Measurements from ENCODE around the gene MYCBPAP.

Gene MYCBPAP

DNA sequence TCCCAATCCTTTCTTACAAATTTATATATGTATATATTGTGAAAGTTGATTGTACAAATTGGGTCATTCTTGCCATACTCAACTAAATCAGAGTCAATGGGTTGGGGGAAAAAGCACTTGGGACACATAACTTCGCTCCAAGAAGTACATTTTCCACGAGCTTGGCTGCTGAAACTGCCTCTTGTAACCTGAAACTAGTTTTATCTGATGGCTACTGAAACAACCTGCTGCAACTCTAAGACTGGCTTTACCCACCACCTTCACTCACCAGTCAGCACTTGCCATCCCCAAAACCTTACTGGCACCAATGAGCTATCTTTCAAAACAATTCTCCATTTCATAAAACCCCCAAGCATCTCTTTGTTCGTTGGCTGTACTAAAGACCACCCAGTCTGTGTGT lies 14.5 kb upstream of the MYCBPAP start:
- no peak for DNase-seq

DNA sequence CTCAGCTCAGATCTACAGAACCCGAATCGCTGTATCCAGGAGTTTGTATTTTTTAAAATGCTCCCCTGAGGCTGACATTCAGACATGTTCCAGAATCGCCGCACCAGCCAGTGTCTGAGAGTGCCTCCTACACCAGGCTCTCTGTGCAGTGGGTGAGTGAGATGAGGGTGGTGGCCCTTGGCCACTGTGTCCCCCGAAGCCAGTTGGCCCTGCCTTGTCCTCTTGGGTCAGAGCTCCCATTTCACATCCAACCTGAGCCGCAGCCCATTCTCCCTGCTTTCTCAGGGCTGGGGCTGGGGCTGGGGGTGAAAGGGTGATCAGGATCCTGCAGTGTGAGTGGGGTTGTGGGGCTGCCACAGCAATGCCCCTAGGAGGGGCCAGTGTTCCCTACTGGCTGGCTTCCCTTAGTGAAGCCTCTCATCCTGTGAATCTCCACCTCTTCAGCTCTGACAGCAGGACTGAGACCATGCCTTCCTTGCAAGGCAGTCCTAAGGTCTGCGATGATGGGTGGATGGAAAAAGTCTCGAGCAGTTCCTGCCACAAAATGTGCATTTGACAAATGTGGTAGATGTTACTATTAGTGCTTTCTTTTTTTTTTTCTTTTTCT lies 12.9 kb upstream of the MYCBPAP start:
- no peak for DNase-seq

DNA sequence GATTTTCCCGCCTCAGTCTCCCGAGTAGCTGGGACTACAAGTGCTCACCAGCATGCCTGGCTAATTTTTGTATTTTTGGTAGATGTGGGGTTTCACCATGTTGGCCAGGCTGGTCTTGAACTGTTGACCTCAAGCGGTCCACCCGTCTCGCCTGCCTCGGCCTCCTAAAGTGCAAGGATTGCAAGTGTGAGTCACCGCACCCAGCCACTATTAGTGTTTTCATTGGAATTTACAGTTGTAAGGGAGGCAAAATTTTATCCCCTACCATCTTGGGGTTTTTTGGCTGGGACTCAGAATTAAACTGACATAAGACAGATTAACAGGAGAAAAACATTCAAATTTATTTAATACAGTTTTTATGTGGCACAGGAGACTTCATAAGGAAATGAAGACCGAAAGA lies 12.3 kb upstream of the MYCBPAP start:
- DNase-seq, result no peak

DNA sequence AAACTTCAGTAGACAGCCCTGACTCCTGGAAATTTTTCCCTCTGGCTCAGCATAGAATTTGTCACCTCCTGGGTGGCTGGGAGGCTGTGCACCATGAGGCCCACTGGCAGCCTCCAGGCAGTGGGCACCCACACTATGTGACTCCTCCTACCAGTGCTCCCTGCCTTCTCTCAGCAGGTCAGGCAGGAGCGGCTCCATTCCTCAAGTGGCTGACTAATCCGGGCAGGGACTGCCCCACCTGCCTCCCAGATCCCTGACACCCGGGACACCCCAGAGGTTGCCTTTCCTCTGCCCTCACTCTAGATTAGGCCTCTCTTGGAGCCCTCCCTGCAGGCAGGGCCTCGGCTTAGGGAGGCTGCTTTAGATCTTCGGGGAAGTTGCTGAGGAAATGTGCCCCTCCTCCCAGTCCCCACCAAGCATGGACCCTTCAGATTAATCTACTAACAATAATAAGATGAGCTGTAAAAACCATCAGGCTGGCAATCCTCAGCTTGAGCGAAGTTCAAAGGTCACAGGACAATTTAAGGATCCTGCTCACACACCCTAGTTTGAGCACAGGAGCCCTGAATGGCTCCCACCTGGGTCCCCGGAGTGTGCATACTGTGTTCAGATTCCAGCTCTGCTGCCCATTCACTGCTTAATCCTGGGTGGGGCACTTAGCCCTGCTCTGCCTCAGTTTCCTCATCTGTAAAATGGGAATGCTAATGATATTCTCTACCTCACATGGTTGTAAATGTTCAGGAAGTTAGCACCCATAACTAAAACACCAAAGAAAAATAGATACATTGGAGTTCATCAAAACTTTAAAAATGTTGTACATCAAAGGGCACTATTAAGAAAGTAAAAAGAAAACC lies 10.0 kb upstream of the MYCBPAP start:
- no peak for DNase-seq

DNA sequence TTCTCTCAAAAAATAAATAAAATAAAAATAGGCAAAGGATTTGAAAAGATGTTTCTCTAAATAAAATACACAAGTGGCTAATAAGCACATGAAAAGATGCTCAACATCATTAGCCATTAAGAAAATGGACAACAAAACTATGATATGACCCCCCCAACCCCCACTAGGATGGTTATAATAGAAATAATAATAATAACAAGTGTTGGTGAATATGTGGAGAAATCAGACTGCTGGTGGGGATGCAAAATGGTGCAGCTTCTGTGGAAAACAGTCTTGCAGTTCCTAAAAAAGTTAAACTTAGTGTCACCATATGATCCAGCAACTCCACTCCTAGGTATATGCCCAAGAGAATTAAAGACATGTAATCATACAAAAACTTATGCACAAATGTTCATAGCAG lies 9.0 kb upstream of the MYCBPAP start:
- no peak for DNase-seq

DNA sequence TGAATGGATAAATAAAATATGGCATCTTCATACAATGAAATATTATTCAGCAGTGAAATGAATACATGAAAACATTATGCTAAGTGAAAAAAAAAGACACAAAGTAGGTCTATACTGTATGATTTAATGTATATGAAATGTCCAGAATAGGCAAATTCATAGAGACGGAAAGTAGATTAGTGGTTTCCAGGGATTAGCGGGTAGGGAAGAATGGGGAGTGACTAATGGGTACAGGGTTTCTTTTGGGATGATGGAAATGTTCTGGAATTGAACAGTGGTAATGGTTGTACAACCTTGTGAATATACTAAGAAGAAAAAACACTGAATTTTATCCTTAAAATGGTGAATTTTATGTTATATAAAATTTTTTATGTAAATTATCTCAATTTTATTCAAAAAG lies 8.5 kb upstream of the MYCBPAP start:
- no peak for DNase-seq

DNA sequence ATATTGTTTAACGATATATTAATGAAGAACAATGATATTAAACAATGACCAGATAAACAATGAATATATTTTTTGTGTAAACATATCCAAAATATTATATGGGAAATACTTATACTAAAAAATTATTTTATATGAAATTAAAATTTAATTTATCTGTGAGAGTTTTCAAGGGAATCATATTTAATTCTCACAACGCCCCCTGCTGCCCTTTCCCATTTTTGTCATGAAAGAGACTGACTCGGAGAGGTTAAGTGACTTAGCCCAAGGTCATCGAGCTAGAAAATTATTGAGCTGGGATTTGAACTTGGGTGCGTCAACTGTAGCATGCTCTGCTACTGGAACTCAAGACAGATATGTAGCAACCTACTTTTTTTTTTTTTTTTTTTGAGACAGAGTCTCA lies 7.2 kb upstream of the MYCBPAP start:
- DNase-seq, result peak; percentile 55

DNA sequence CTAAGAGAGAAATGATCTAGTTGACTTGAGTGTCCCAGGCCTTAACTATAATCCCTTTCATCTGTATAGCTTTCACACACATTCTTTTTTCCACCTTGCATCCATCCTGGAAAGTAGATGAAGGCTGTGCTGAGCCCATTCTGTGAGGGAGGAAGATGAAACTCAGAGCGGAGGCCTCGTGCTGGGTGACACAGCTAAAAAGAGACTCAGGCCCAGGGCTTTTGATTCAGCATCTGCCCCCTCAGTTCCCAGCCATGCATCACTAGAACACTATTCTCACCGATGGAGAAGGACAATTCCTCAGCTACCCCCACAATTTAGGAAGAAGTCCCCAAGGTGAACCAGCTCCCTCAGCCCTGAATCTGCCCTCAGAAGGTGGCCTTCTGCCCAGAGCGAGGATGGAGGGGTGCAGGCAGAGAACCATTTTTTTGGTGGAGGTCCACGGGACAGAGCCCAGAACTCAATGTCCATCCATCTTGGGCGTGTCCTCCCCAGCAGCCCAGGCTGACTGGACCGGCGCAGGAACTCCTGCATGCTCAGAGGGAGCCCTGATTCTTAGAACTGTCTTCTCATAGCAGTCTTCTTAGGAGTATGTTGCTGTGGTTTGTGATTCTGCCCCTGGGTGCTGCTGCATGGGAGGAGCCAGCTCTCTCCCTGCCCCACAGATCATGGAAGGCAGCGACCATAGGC lies 5.8 kb upstream of the MYCBPAP start:
- no peak for DNase-seq

DNA sequence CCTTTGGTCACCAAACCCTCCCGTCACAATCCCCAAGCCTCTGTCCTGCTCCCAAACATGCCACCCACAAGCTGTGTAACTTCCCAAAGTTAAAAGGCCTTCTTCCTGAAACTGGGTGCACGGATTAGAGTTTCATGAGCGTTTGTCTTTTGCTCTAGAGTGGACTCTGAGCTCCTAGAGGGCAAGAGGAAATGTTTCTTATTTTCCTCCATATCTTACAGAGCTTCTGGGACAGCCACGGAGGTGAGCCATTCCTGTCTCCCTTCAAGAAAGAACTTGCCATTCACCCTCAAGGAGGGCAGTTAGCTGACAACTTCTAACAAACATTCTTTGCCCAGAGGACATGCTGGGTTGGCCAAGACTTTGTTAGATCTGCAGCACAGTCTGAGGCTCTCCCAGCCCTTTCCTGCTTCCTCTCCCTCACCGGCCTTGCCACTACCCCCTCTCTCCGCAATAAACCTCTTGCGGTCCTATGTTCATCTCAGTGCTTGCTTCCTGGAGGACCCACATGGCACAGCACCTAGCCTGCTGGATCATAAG lies 2.6 kb upstream of the MYCBPAP start:
- DNase-seq, result no peak

DNA sequence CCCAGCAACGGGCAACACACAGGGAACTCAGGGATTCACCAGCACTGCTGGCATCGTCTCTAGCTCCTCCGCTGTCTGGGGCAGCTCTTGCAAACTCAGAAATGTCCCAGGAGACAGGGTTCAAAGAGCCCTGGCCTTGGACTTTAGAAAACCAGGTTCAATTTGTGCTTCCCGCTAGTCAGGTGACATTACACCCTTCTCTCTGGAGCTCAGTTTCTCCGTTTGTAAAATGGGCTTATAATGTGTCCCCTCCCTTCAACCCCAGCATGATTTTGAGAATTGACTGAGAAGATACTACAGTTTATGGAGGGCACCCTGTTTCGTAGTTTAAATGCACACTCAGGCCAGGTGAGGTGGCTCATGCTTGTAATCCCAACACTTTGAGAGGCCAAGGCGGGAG lies 1.9 kb upstream of the MYCBPAP start:
- no peak for DNase-seq

DNA sequence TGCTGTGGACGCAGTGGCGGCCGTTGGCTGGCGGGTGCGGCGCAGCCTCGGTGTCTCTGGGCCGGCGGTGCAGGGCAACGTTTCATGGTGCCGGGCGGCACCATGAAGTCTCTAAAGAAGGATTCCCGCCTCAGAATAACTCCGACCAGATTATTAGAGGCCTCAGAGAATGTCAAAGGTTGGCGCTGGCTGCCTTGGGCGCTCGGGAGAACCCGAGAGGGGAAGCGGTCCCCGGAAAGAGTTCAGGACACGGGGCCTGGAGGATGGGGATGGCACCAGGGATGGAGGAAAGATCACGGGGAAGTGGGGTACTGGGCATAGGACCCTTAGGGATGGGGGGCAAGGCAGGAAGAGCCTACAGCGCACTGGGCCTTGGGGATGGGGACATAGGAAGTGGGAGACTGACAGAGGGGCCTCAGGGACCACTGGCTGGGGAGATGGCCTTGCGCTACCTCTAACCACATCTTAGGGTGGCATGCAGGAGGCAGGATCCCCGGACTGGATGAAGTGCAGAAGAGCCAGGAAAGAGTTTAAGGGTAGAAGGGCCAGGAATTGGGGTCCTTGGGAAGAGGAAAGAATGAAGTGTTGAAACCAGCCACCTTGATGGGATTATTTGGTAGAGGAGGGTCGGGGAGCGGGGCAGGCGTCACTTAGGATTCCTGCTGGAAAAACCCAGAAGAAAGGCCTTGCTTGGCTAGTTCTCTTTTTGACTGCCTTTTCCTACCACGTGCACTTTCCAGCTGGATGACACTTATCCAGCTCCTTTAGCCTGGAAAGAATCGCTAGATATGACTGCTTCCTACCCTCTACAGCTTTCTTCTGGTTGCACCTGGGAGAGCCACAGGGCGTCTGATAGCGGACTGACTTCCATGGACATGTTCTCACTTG lies 578 bp downstream of the MYCBPAP start:
- no peak for DNase-seq

DNA sequence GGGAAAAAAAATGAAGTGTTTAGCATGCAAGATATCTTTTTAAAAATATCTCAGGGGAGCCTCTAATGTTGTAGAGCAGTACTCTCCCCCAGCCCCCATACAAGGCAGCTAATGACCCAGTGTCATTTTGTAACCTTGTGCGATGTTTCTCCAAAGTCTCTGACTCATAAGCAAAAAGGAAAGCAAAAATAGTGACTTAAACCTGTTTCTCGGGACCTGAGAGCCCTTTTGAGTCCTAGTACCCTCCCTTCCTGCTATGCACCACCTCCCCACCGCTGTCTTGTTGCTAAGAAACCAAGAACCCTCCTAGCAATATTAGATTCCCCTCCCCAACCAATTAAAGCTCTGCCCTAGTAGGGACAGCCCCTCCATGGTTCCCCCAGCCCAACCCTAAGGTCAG lies 2.8 kb downstream of the MYCBPAP start:
- DNase-seq, result peak; percentile 70

DNA sequence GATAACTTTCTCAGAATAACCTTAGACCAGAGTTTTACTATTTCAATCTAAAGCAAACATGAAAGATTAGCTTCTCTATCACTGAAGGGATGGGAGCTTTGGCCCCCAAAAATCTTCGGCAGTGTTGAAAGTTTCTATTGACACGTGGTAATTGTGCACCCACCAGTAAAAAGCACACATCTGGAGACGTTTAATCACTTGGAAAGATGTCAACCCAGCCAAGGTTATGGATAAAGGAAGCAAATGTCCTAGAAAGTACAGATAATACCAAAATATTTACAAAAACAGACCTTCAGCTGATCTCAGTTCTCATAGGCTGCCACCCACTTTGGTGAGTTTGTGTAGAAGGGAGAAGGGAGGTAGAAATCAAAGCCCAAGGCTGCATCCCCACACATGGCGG lies 5.3 kb downstream of the MYCBPAP start:
- DNase-seq, result no peak

DNA sequence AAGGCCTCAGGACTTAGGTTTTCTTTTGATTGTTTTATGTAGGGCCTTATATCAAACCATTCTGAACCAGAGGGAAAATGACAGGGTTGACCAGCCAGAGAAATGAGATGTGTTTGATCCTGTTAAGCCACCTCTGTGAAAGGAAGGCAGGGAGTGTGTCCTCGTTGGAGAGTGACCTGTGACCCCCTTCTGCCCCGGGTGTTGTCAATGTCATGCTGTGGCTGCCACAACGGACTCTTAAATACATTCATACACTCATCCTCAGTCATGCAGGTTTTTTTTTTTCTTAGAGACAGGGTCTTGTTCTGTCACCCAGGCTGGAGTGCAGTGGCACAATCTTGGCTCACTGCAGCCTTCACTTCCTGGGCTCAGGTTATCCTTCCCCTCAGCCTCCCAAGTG lies 6.1 kb downstream of the MYCBPAP start:
- DNase-seq, result no peak

DNA sequence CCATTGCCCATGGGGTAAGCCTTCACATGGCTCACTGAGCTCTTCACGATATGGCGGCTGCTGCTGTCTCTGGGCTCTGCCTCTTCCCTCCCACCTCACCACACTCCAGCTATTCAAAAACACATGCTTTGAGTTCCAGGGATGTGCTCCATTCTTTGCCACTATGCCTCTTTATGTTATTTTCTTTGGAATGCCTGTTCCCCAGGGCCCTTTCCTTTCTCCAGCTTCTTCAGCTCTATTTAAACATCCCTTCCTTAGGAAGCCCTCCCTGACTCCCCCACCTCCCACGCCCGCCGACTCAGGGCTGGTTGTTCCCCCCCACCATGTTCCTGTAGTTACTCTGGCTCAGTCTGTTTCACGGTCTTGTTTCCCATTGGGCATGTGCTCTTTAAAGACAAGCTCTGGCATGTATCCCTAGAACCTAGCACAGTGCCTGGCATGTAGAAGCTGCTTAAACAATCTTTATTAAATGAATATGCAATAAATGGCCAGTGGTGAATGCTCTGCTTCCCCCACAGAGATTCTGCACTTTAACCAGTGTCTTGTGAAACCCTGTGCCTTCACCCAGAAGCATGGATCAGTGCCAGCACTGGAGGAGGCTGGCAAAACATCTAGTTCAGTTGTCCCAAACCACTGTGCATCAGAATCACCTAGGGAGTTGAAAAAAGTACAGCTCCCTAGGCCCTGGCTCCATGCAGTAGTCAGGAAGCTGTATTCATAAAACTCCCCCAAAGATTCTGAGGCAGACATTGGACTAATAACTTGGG lies 6.9 kb downstream of the MYCBPAP start:
- no peak for DNase-seq

DNA sequence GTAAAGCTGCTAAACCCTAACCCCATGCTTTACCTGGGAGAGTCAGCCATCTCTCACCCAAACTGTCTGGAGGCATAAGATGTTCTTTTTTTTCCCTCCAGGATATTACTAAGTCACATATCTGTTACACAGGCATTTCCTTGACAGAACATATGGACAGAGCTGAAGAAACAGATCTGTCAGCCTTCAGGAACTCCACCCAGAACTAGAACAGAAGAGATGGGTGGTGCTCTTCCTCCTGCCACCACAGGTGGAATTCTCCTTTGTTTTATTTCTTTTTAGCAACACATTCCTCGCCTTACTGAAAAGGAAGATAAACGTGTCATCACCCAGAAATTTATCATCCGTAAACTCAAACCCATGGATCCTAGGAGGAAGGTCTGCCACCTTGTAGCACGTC lies 8.8 kb downstream of the MYCBPAP start:
- no peak for DNase-seq

DNA sequence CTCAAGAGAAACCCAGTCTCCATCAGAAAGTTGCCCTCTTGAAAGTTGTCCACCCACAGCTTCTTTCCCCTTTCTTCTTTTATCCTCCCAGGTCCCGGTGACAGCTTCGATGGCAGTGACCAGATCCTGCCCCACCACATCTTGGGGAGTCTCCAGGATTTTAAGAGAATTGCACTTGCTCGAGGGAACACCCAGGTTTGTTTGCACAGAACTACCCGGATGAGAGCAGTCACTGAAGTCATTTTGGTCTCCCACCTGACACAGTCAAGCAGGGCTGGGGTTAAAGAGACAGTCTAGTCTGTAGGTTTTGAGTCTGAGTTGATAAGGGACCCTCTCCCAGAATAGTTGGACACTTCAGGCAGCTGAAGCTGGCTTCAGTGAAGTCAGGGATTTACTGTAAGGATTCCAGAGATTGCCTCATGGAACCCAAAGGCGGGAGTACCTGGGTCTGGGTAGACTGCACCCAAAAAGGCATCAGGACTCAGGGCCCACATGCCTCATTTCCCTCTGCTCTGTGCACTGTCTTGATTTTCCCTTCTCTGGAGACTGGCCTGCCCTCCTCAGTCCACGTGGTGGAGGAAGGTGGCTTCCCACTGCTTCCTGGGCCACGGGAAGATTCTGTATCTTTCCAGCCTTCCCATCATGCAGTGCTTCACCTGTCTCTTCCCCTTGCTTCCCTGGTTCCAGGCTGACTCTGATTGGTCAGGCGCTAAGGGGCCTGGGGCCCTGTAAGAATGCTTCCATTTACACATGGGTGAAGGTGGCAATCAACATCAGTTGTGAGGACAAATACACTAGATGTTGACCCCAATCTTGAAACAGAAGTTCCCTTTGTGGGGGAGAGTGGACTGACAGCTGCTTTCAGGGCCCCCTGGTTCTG lies 9.5 kb downstream of the MYCBPAP start:
- no peak for DNase-seq

DNA sequence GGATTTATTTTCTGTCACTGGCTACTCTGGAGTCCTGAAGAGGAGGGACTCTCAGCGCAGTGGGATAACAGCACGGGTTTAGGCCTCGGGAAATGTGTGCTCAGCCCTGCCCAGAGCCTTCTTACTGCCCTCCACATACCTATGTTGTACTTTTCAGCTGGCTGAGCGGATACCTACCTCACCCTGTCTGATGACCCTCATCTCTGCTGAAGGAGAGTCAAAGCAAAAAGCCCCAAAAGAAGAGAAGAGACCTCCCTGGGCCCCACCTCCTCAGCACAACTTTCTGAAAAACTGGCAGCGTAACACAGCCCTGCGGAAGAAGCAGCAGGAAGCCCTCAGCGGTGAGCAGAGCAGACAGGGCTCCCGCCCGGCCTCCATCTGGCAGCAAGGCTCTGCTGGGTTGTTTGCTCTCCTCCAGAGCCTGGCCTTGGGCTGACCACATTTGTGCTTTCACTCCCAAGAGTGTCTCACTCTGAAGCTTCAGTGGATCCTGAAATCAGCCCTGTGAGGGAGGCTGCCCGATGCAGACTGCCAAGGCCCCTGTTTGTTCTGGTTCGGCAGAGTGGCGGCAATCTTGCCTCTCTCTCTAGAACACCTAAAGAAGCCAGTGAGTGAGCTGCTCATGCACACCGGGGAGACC lies 10.3 kb downstream of the MYCBPAP start:
- no peak for DNase-seq

DNA sequence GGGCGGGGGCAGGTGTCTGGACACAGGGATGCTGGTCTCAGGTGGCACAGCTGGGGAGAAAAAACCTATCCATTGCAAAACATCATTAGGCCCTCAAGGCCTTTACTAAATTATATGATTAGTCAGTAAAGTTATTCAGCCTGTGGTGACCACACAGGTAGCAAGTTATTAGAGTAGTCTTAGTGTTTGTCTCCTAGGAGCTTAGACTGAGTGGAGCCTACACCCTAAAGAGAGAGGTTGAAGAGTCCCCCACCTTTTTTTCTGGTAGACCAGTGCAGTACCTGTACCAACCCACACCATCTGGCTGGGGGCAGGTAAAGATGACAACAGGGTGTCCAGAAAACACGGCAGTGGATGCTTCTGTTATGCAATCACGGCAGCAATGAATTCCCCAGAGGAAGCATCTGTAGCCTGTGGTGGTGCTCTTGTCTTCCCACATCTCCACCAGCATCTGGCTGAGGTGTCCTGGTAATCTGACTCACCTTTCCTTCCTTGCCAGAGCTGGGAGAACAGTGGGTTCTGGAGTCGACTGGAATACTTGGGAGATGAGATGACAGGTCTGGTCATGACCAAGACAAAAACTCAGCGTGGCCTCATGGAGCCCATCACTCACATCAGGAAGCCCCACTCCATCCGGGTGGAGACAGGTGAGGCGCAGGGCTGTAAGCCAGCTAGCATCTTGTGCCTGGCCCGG lies 11.0 kb downstream of the MYCBPAP start:
- no peak for DNase-seq

DNA sequence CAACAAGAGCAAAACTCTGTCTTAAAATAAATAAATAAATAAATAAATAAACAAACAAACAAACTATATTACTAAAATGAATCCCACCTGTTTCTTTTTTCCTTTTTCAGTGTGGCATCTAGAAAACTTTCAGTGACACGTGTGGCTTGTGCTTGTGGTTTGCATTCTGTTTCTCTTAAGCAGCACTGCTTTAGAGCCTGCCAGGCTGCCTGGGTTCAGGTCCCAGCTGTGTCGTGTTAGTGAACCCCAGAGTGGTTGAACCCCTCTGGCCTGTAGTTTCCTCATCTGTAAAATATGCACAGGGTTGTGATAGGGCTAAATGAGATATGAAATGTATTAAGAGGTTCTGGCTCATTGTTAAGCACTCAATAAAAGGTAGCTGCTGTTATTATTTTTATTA lies 12.2 kb downstream of the MYCBPAP start:
- DNase-seq, result no peak

All from stimulated activated CD4-positive, alpha-beta T cell treated with anti-CD3 and anti-CD28 coated beads, Interleukin-15, amount 100 ng/mL, for 24 hours (primary cell).